WTC11 (cell line): ENCODE measurements around the gene CDKL5.
"Not testable (repeated sequence)": the region's sequence is repeated elsewhere in the genome, so short reads cannot be mapped to it uniquely, and the experiment has no call there.

ENCODE experiments used
- CTCF ChIP-seq: fragments of 200-600 bp; IDR thresholded peaks from 2 replicates; pipeline ENCODE4 v1.8.0; 2022; ENCODE audit warnings: antibody characterized with exemption
- FOXP4 ChIP-seq: sonication (generic); formaldehyde crosslinking; IDR thresholded peaks from 2 replicates; pipeline ENCODE4 v1.8.0; 2022; ENCODE audit warnings: mild to moderate bottlenecking, missing genetic modification reagents
- JUN ChIP-seq: sonication (generic); formaldehyde crosslinking; IDR thresholded peaks from 2 replicates; pipeline ENCODE4 v1.8.0; 2023; ENCODE audit warnings: mild to moderate bottlenecking, missing genetic modification reagents
- TF ChIP-seq, protein P1 (sequence below): sonication (generic); formaldehyde crosslinking; IDR thresholded peaks from 2 replicates; pipeline ENCODE4 v1.8.0; 2022; ENCODE audit warnings: missing genetic modification reagents

GRCh38 chrX:18589292-18589691 is 163.9 kb downstream of the CDKL5 start:
- TF ChIP-seq JUN (CRISPR knock-in tag); CTCF; FOXP4 (CRISPR knock-in tag): not testable (repeated sequence)
- TF ChIP-seq, protein P1, sequence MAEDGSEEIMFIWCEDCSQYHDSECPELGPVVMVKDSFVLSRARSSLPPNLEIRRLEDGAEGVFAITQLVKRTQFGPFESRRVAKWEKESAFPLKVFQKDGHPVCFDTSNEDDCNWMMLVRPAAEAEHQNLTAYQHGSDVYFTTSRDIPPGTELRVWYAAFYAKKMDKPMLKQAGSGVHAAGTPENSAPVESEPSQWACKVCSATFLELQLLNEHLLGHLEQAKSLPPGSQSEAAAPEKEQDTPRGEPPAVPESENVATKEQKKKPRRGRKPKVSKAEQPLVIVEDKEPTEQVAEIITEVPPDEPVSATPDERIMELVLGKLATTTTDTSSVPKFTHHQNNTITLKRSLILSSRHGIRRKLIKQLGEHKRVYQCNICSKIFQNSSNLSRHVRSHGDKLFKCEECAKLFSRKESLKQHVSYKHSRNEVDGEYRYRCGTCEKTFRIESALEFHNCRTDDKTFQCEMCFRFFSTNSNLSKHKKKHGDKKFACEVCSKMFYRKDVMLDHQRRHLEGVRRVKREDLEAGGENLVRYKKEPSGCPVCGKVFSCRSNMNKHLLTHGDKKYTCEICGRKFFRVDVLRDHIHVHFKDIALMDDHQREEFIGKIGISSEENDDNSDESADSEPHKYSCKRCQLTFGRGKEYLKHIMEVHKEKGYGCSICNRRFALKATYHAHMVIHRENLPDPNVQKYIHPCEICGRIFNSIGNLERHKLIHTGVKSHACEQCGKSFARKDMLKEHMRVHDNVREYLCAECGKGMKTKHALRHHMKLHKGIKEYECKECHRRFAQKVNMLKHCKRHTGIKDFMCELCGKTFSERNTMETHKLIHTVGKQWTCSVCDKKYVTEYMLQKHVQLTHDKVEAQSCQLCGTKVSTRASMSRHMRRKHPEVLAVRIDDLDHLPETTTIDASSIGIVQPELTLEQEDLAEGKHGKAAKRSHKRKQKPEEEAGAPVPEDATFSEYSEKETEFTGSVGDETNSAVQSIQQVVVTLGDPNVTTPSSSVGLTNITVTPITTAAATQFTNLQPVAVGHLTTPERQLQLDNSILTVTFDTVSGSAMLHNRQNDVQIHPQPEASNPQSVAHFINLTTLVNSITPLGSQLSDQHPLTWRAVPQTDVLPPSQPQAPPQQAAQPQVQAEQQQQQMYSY, result not testable (repeated sequence)
